Putamen (tissue), 1 donor: Measurements from ENCODE around the gene HIC1.

Experiments used
- DNase-seq: peaks from one replicate; pipeline ENCODE4 v3.0.0-alpha.2; 2016; ENCODE audit warnings: low spot score

Gene HIC1

GRCh38 chr17:2081564-2081963 lies 26.7 kb downstream of the HIC1 start:
- DNase-seq = no peak

- no peak for DNase-seq
Measured at GRCh38 chr17:2082003-2082781, 27.3 kb downstream of the HIC1 start.

- DNase-seq = peak; percentile 35
Measured at GRCh38 chr17:2083613-2084035, 28.7 kb downstream of the HIC1 start.

- DNase-seq = no peak
Measured at GRCh38 chr17:2084036-2084765, 29.3 kb downstream of the HIC1 start.

- DNase-seq = no peak
Measured at GRCh38 chr17:2084766-2085647, 30.1 kb downstream of the HIC1 start.

- DNase-seq = no peak
Measured at GRCh38 chr17:2085648-2085949, 30.7 kb downstream of the HIC1 start.

GRCh38 chr17:2086306-2086705 lies 31.4 kb downstream of the HIC1 start:
- DNase-seq = no peak

- peak; percentile 49 for DNase-seq
Measured at GRCh38 chr17:2087597-2088211, 32.8 kb downstream of the HIC1 start.

GRCh38 chr17:2089021-2089422 lies 34.1 kb downstream of the HIC1 start:
- no peak for DNase-seq

GRCh38 chr17:2090210-2090641 lies 35.3 kb downstream of the HIC1 start:
- no peak for DNase-seq

GRCh38 chr17:2090804-2091534 lies 36.1 kb downstream of the HIC1 start:
- DNase-seq = no peak

GRCh38 chr17:2092253-2092652 lies 37.4 kb downstream of the HIC1 start:
- DNase-seq = no peak

- DNase-seq = no peak
Measured at GRCh38 chr17:2093349-2093748, 38.4 kb downstream of the HIC1 start.

GRCh38 chr17:2094891-2095535 lies 40.1 kb downstream of the HIC1 start:
- DNase-seq = no peak

GRCh38 chr17:2095536-2095910 lies 40.6 kb downstream of the HIC1 start:
- no peak for DNase-seq

- no peak for DNase-seq
Measured at GRCh38 chr17:2101448-2102257, 46.8 kb downstream of the HIC1 start.

GRCh38 chr17:2102931-2103809 lies 48.3 kb downstream of the HIC1 start:
- no peak for DNase-seq

GRCh38 chr17:2105663-2106062 lies 50.8 kb downstream of the HIC1 start:
- DNase-seq = no peak

- no peak for DNase-seq
Measured at GRCh38 chr17:2106308-2106955, 51.5 kb downstream of the HIC1 start.
